GM18951 (cell line): ENCODE data around the gene CDK1.

Experiments used
- POLR2A ChIP-seq: IDR thresholded peaks from 4 replicates; pipeline ENCODE4 v1.6.1; 2011; ENCODE audit warnings: mild to moderate bottlenecking; ENCODE audit not compliant: insufficient read length, insufficient read depth; ENCODE audit errors: extremely low read depth
- in situ Hi-C: fragments of 300-500 bp; cut with MboI; formaldehyde crosslinking; loops from one replicate; pipeline ENCODE4 v1.12.0; 2022; ENCODE audit warnings: low sequenced_read_pairs, mixed read lengths, inconsistent platforms; ENCODE audit not compliant: unreplicated experiment

The CDK1 gene

DNA sequence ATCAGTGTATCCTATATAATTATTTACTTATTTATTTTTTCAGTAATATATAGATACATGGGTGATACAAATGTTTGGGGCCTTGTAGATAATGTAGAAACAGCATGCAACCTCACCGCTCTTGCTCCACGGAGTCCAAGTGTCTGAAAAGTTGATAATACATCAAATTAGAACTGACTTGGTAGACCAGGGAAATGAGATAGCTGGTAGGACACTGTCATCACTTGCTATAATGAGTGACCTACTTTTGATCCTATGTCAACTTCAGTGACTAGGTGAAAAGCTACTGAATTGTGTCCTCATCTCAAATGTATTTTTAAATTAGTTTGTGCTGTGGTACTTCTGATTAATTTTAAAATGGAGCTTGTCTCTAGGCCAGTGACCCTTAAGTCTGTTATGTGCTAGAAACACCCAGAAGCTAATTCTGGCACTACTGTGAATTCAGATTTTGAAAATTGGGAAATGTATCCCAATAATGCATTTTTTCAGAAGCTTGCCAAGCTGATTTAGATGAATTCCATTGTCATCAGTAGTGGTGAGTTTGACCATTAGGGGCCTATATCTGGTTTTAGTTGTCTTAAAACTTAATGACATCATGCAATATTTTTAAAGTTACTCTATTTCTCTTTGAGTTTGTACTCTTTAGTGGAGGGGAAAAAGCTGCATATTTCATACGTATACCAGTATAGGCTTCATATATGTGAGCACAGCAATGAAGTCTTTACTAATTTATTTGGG, 17.4 kb downstream of the CDK1 start:
- in situ Hi-C loops, result no loop called here
- no peak for TF ChIP-seq POLR2A

DNA sequence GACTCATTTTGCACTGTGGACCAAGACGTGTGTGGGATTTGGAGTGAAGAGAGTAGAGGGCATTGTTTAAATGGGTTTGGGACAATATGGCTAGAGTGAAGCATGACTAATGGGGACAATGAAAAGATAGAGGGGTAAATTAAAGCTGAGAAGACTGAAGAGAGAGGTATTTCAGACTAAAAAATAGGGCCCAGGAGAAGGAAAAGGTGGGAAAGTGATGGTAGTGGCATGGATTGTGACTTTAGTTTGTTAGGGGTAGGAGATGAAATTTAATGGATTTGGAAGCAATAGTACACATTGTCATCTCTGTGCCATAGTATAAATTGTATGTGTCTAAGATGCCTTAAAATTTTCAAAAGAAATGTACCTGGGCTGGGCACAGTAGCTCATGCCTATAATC, 18.2 kb downstream of the CDK1 start:
- TF ChIP-seq POLR2A, result no peak
- in situ Hi-C loops, result no loop called here

DNA sequence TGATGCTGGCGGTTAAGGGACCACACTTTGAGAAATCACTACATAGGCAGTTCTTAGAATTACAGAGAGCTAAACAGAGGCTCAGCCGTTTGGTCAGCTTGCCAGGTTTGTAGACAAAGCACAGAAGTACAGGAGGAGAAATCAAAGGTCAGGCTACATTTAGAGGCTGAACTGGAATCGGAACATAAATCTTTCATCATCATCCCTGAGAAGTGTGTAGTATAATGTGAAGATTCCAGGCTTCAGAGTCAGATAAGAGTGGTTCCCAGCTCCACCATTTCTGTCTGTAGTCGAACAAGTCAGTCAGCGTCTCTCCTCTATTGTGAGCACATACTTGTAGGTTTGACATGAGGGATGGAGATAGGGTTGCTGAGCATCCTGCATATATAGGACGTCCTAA, 18.9 kb downstream of the CDK1 start:
- TF ChIP-seq POLR2A, result no peak
- in situ Hi-C loops, result no loop called here

DNA sequence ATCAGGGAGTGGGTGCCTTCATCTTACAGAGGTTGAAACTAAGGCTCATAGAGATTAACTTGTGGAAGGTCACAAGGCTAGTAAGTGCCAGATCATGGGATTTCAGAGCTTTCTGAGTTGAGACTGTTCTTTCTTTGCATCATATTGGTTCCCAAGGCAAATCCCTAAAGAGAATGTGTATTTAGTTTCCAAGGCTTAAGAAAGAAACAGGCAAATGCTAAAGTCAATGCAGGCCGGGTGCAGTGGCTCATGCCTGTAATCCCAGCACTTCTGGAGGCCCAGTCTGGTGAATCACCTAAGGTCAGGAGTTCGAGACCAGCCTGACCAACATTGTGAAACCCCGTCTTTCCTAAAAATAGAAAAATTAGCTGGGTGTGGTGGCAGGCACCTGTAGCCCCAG, 19.8 kb downstream of the CDK1 start:
- in situ Hi-C loops, result no loop called here
- TF ChIP-seq POLR2A, result no peak

DNA sequence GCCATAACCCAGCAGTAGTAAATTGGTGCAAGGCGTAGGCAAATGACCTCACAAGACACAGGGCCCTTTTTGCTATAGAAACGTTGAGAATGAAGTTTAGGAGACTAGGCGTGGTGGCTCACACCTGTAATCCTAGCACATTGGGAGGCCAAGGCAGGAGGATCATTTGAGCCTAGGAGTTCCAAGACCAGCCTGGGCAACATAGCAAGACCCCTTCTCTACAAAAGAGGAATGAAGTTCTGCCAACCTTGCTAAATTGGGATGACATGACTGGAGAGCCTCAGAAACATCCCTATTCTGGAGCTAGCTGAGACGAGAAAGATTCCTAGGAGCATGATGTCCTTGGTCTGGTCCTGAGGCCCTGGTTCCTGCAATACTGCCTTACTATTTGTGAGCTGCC, 20.6 kb downstream of the CDK1 start:
- no peak for TF ChIP-seq POLR2A
- in situ Hi-C loops, result no loop called here

DNA sequence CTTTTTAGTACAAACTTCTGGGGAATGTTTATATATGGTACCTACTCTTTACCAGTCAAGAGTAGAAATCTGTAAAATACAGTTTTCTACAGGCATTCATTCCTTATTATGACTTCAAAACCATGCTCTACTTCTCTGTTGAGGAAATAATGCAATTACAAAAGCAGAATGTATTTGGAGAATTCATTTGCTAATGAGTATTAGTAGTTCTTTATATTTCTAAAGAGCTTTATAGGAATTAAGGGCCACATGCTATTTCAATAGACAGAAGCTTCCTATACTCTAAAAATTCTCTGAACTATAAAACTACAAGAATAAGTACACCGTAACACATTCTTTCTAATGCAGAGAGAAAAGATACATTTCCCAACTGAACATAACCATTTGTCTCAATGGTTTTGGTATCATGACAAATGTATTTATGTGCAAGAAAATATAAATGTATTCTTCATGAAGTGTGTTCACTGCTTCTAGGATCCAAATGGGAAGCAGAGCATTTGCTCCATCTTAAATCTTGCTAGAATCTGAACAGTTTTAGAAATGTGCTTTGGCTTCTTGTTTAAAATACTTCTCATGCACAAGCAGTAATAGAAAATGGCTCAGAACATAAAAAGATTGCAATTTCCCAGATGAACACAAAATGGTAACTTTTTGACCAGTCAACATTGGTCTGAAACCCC, 21.8 kb downstream of the CDK1 start:
- TF ChIP-seq POLR2A, result no peak
- in situ Hi-C loops, result loop anchor here (25.0 kb wide), 2 partner anchors 487 to 662 kb away; partner anchors contain the start of gene TMEM26

DNA sequence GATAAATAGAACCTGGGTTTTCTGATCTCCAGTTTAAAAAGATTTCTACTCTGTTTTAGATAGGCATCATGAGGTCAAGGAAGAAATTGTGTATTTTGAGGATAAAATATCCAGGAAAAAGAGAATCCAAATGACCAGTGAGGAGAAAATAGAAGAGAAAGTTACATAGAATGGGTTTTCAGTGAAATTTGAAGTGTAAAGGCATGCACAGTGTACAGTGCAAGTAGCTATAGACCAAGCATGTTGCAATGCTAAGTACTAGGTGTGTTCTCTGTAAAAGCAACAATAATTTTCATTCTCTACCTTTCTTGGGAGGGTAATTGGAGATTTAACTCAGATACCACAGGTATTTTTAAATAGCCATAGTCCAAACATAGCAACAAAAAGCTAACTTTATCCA, 22.6 kb downstream of the CDK1 start:
- in situ Hi-C loops, result loop anchor here (25.0 kb wide), 2 partner anchors 486 to 661 kb away; partner anchors contain the start of gene TMEM26
- no peak for TF ChIP-seq POLR2A

DNA sequence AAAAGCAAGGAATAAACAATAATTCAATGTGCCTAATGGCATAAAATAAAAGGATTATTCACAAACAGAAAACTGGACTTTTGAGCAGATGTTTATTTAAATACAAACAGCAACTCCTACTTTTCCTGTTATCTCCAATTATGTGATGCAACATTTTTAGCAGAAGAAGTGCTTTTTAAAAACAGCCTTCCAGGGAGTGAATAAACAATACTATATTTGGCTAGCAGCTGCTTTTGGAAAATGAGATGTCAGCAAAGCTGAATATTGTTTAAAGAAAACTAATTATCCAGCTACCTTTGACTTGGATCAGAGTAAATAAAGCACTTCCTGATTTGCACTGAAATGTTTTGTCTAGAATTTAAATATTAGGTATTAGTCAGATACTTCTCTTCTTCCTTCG, 23.2 kb downstream of the CDK1 start:
- TF ChIP-seq POLR2A, result no peak
- in situ Hi-C loops, result loop anchor here (25.0 kb wide), 2 partner anchors 486 to 661 kb away; partner anchors contain the start of gene TMEM26

DNA sequence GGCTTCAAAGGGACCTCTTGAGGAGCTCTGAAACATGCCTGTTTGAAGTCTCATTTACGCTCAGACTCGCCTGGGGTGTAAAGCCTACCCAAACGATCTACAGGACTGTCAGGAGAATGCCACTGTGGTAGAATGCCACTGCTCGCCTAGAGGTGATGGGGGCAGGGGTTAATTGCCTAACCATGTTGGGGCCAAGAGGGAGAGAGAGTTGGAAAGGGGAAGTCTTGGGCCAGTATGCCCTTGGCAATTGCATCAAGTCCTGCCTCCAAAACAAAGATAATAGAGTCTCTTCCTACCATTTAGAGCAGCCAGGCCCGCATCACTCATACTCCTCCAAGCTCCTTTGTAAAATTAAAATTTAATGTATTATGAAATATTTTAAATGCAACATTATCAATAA, 25.2 kb downstream of the CDK1 start:
- no peak for TF ChIP-seq POLR2A
- in situ Hi-C loops, result loop anchor here (25.0 kb wide), 2 partner anchors 484 to 659 kb away; partner anchors contain the start of gene TMEM26

DNA sequence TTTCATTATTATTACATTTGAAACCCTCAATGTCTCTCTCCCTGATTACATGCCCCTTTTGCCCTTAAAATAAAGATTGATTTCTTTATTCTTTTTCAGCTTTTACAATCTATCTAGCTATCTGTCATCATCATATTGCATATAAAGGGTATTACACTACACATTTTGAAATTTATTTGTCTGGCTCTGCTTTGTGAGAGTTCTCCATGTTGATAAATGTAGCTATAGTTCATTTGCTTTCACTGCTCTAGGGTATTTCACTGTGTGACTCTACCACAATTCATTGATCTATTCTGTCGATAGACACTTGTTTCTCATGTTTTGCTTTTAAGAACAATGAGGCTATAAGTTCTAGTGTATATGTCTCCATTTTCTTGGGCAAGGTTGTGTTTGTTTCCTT, 25.6 kb downstream of the CDK1 start:
- no peak for TF ChIP-seq POLR2A
- in situ Hi-C loops, result loop anchor here (25.0 kb wide), 2 partner anchors 483 to 658 kb away; partner anchors contain the start of gene TMEM26

DNA sequence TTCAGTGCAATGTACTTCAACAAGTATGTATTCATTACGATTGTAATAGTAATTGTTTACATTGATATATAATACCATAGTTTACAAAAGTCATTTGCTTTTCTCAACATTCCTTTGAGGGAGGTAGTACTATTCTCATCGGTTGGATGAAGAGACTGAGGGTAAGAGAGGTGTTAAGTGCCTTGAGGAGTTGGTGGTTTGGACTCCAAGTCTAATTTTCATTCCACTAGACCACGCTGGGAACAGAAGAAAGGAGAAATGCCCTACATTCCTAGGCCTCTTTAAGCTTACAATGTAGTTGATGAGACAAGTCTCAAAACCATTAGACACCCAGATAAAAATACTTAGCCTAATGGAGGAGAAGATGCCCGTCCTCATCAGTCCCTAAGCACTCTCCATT, 28.6 kb downstream of the CDK1 start:
- in situ Hi-C loops, result loop anchor here (25.0 kb wide), 2 partner anchors 480 to 655 kb away; partner anchors contain the start of gene TMEM26
- TF ChIP-seq POLR2A, result no peak

DNA sequence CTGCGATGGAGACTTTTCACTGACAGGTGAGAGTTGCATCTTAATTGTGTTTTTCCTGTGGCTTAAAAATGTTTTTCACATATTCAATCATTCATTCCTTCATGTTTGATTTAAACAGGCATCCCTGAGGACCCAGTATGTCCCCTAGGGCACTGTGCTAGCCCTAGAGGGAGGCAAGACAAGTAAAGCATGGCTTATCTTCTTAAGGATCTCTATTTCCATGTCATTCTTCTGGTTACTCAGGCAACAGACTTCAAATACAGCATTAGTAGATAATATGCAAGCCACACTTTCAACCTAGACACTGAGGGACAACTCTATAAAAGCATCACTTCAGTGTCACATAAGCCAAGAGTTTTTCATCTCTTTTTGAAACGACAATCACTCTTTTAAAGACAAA, 29.2 kb downstream of the CDK1 start:
- in situ Hi-C loops, result loop anchor here (25.0 kb wide), 2 partner anchors 480 to 655 kb away; partner anchors contain the start of gene TMEM26
- no peak for TF ChIP-seq POLR2A

DNA sequence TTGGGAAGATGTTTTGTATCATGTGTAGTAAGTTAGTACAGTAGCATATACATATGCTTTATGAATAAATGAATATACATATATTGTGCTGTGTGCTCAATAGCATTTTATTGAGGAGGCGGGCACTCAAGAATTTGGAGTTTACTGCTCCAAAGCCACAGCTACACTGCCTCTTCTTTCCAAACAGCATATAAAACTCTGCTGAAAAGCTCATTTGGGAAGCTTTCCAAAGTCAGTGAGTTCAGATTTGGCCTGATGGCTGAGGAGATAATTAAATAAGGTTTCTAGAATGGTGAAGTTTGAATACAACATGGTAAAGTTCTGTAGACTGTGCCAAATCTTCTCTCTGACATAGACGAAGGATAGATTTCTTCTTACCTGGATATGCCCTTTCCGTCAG, 29.8 kb downstream of the CDK1 start:
- in situ Hi-C loops, result loop anchor here (25.0 kb wide), 2 partner anchors 479 to 654 kb away; partner anchors contain the start of gene TMEM26
- TF ChIP-seq POLR2A, result no peak
